ENCODE results near the gene DCK.
A peak's percentile ranks its signal among the peaks of the same experiment; 100 is the strongest.

The DCK gene

DNA sequence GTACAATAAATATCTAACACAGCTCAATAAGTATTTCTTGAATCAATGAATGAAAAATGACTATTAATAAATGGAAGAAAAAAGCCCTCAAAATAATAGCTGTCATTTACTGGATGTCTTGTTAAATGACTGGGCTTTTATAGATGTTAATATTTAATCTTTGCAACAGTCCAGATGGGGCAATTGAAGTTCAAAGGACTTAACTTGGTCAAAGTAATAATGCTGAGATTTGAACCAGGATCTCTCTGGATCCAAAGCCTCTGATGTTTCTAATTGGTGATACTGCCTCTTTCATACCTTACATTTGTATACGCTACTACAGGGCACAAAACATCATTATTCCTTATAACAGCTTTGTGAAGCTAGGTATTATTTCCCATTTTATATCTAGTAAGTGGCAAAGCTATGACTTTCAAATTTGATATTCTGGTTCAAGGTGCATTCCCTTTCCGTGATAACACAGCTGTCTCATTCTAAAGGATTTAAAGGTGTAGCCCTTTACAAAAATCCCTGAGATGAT is 72.6 kb downstream of the DCK start:
- DNase-seq: no peak

DNA sequence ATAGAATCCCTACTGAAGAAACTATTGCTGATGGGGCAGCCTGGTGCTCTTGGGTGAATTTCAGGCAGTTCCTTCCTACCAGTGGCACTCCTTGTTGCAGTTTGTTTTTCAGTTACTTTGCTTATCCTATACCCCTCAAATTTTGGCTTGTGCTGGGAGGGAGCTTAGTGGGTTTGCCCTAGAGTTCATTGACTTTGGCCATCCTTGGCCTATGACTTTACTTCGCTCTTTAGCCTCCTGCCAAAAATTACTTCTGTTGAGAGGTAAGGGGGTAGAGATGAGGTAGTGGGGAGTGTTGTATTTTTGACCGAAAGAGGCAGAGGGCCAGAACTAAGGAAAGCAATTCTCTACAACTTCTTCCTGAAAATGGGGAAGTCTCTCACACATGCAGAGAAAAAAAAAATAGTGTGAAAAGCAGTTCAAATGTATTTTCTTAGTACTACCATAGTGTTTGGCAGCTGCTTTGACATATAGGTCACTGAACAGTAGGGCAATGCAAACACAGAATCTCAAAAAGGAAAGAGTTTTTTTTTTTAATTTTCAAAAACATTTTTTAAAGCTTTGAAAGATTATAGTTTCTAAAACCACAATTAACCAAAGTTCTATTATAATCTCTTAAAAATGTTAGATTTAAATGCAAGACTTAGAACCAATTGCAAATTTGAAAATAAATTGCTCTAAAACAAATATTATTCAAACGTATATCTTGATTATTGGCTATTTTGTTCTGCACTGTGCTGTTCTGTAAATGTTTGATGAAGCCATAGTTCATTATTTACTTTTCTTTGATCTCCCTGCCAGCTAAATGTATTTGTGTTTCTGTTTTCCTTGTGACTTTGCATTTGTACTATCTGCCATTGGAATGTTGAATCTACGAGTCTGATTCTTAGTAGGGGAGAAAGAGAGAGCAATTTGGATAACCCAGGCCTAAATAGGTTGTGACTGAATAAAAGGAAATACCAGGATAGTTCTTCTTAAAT is 73.6 kb downstream of the DCK start:
- DNase-seq: no peak

DNA sequence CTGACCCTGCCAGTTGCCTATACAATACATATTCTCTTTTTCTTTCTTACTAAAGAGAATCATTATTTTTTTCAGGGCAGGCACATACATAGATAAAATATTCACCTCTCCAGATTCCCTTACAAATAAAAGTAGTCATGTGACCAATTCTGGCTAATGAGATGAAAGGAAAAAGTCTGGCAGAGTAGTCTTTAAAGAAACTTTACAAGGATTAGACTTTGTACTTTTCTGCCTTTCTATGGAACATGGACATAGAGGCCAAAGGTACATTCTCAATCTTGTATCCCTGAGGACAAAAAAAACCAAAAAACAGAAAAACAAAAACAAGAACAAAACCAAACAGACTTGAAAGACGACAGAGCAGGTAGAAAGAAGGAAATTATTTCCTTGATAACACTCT is 75.6 kb downstream of the DCK start:
- DNase-seq: no peak

DNA sequence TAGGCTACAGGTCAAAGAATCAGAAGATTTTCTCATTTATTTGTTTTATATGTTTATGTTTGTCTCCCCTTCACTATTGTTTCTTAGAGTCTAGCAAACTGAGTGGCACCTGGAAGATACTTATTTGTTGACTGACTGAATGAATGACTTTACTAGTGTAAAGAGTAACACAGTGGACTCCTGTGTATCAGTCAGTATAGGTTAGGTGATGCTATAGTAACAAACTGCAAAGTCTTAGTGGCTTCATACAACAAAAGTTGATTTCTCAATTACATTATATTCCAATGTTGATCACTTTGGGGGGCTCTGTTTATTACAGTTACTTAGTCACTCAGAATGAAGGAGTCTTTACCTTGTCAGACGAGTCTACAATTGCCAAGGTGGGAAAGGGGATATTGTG is 76.6 kb downstream of the DCK start:
- DNase-seq: no peak

DNA sequence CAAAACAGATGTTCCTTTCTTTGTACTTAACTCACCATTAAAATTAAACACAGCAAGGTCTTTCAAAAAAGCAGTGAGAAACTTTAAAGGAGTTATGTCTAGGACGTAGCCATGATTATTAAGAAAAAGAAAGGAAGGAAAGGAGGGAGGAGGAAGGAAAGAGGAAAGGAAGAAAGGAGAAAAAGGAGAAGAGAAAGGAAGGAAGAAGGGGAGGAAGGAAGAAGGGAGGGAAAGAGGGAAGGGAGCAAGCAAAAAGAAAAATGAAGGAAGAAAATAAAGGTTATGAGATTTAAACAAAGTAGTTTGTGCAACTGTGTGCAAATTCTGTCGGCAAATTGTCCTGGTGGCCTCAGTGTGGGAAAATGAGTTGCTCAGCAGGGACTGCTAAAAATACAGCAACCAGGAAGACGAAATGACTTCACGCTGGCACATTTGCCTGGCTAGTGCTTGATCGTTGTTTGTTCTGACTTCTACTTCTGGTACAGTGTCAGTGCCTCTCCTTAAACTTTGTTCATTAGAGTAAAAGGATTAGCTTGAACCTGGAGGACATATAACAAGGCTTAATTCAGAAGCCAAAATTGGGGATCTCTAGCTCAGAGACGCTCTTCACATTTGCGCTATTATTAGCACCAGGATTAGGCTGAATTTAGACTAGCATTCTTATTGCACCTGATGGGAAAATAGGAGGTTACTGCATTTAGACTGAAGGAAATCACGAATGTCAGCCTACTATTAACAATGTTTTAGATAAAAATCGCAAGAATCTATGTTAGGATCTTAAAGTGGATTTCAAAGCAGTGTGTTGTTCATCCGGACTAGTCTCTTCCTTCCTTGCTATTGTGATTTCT is 81.2 kb downstream of the DCK start:
- peak in 1 of 2 experiments; percentile 1 for DNase-seq
